ENCODE measurements around the gene B3GALT6.
A peak's percentile ranks its signal among the peaks of the same experiment; 100 is the strongest.
"Not testable (repeated sequence)": the region's sequence is repeated elsewhere in the genome, so short reads cannot be mapped to it uniquely, and the experiment has no call there.

Gene B3GALT6

DNA sequence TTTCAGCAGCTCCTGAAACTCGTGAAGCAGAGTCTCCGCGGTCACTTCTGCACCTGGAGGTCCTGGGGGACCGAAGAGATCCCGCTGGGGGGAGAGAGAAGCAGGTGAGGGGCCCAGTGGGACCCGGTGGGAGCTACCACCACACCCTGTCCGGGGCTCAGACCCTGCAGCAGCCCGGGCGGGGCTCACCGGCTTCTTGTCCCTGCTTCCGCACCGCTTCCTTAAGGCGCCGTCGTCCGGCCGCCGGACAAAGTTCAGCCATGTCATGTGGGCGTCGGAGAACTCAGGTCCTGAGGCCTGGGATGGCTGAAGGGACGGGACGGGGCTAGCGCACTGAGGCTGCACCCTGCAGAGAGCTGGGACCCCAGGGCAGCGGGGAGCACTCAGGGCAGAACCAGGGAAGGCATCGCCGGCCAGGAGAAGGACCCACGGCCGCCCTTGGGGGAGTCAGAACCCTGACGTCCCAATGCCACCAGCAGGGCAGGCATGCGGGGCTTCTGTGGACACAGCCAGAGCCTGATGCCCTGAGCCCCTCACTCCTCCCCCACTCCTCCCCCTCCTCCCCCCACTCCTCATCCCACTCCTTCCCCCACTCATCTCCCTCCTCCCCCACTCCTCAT, 12.3 kb downstream of the B3GALT6 start:
- no peak for DNase-seq (ENCODE audit: low read depth in 2 of 2)

GRCh38 chr1:1245178-1245816, 13.3 kb downstream of the B3GALT6 start:
- DNase-seq (ENCODE audit: low read depth in 2 of 2): no peak

- DNase-seq (ENCODE audit: low read depth in 2 of 2): no peak
Measured at GRCh38 chr1:1245817-1246576, 14.0 kb downstream of the B3GALT6 start.

GRCh38 chr1:1246577-1247340, 14.7 kb downstream of the B3GALT6 start, which contains the start of gene C1QTNF12:
Gene C1QTNF12, minus strand, starts transcription at chr1:1246722. Its CDS starts 32 bp downstream, at chr1:1246690.
- DNase-seq (ENCODE audit: low read depth in 2 of 2): no peak

DNA sequence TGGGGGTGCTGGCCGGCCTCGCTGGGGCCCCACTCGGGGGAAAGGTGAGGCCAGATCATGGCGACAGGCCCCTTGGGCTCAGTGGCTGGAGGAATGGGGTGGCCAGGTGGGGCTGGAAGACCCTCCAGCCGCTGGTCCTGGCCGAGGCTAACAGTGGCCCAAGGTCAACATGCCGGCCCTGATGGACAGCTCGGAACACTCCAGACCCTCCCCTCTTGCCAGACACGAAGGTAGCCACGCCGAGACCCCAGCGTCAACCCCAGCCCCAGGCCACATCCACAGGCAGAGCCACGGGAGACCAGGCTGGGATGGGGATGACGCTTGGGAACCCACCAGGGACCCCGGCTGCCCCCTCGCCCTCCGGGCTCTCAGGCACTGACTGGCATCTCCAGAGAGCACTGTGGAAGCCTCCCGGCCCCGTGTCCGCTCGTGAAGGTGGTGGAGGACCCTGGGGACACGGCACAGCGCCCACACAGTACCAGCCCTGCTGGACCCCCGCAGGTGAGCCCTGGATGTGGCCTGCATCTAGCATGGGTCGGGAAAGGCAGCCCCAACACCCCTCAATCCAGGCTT, 15.4 kb downstream of the B3GALT6 start:
- no peak for DNase-seq (ENCODE audit: low read depth in 2 of 2)

DNA sequence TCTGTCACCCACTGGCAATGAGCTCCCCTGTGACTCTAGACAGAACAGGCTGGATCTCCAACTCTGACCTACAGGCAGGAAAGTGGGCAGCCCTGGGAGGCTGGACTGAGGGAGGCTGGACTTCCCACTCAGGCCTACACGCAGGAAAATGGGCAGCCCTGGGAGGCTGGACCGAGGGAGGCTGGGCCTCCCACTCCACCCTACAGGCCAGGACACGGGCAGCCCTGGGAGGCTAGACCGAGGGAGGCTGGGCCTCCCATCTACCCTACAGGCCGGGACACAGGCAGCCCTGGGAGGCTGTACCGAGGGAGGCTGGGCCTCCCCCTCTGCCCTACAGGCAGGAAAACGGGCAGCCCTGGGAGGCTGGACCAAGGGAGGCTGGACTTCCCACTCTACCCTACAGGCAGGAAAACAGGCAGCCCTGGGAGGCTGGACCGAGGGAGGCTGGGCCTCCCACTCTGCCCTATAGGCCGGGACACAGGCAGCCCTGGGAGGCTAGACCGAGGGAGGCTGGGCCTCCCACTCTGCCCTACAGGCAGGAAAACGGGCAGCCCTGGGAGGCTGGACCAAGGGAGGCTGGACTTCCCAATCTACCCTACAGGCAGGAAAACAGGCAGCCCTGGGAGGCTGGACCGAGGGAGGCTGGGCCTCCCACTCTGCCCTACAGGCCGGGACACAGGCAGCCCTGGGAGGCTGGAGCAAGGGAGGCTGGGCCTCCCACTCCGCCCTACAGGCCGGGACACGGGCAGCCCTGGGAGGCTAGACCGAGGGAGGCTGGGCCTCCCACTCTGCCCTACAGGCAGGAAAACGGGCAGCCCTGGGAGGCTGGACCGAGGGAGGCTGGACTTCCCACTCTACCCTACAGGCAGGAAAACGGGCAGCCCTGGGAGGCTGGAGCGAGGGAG, 16.2 kb downstream of the B3GALT6 start:
- not testable (repeated sequence) for DNase-seq (ENCODE audit: low read depth in 2 of 2)

DNA sequence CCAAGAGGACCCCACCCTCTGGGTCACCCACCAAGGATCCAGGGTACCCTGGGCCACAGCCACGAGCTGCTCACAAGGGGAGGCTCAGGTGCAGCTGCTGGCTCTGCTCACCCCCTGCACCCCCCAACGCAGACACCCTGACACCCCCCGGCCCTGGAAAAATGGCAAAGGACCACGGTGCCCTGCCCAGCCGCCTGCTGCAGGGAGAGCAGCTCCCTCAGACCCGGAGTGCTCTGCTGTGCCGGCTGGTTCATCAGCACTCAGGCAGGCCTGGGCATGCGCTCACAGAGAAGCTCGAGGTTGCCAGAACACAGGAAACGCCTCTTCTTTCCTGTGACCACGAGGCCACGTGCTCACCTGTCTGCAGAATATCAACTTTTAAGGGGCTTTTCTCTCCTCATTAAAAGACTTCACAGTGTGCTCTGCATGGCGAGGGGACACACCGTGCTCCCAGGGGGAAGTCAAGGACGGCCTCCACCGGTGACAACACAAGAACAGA, 18.8 kb downstream of the B3GALT6 start:
- peak; percentile 53 to 62 for DNase-seq (ENCODE audit: low read depth in 2 of 2)

DNA sequence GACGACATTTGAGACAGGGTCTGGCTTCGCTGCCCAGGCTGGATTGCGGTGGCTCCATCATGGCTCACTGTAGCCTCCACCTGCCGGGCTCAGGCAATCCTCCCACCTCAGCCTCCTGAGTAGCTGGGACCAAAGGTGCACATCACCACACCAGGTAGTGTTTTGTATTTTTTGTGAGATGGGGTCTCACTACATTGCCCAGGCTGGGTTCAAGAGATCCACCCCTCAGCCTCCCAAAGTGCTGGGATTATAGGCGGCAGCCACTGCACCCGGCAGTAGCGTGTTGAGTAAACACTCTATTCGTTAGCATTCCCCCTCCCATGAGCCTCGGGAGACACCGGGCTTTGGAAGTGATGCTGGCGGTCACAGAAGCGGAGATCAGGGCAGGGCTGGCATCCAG, 21.3 kb downstream of the B3GALT6 start:
- DNase-seq (ENCODE audit: low read depth in 2 of 2): no peak

GRCh38 chr1:1253972-1254666, 22.1 kb downstream of the B3GALT6 start:
- no peak for DNase-seq (ENCODE audit: low read depth in 2 of 2)

DNA sequence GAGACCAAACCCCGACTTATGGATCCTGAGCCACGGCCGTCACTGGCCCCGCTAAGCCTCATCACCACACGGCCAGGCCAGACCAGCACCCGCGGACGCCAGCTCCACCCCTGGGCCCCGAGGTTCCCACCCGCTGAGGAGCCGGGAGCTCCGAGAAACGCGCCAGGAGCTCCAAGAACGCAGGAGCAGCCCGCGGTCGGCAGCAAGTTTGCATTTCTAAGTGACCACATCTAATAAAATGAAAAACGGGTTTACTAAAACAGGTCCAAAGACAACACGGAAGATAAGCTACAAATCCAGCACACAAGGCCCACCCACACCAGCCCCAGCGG, 22.6 kb downstream of the B3GALT6 start:
- DNase-seq (ENCODE audit: low read depth in 2 of 2): no peak

DNA sequence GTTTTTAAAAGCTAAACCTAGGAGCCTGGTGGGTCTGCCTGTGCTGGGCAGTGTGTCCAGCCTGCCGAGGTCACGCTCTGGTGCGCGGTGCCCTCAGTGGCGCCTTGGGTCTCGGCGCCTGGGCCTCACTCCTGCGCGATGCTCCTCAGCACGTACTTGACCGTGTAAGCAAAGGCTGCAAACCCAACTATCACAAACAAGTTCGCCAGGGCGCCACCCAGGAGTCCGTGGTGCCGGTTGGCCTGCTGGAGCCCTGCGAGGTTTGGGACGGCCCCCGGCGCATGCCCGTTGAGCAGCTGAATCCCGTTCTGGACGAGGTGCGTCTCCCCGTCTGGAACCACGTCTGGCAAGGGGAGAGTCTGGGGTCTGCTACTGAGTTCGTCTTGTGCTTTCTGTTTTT, 23.0 kb downstream of the B3GALT6 start:
- DNase-seq (ENCODE audit: low read depth in 2 of 2): no peak

- DNase-seq (ENCODE audit: low read depth in 2 of 2): no peak
Measured at GRCh38 chr1:1255611-1256010, 23.6 kb downstream of the B3GALT6 start.

GRCh38 chr1:1256956-1257871, 25.2 kb downstream of the B3GALT6 start:
- no peak for DNase-seq (ENCODE audit: low read depth in 2 of 2)

GRCh38 chr1:1259119-1259488, 27.1 kb downstream of the B3GALT6 start:
- no peak for DNase-seq (ENCODE audit: low read depth in 2 of 2)

- DNase-seq (ENCODE audit: low read depth in 2 of 2): no peak
Measured at GRCh38 chr1:1259540-1259939, 27.5 kb downstream of the B3GALT6 start.

DNA sequence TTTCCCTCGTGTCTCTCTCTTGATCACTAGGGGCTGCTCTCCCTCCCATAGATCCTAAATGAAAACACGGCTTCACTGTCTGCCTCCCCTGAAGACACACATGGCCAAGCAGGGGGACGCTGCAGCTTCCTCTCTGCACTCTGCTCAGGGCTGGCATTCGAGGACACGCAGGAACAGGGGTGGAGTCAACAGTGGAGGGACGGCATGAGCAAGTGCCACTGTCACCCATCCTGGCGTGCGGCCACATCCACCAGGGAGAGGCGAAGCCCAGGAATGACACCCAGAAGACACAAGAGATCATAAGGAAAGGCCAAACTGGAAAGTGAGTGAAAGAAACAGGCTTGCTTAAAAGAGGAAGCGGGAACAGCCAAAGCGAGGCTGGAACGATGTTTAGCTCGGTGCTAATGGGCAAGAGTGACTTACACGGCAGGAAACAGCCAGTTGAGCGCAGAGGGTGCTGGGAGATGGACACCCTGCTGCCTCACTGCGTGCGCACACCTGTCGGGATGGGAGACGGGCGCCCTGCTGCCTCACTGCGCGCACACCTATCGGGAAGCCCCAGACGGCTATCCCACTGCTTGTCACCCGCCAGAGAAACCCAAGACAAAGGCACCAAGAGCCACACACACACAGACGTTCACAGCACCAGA, 28.0 kb downstream of the B3GALT6 start:
- DNase-seq (ENCODE audit: low read depth in 2 of 2): no peak

DNA sequence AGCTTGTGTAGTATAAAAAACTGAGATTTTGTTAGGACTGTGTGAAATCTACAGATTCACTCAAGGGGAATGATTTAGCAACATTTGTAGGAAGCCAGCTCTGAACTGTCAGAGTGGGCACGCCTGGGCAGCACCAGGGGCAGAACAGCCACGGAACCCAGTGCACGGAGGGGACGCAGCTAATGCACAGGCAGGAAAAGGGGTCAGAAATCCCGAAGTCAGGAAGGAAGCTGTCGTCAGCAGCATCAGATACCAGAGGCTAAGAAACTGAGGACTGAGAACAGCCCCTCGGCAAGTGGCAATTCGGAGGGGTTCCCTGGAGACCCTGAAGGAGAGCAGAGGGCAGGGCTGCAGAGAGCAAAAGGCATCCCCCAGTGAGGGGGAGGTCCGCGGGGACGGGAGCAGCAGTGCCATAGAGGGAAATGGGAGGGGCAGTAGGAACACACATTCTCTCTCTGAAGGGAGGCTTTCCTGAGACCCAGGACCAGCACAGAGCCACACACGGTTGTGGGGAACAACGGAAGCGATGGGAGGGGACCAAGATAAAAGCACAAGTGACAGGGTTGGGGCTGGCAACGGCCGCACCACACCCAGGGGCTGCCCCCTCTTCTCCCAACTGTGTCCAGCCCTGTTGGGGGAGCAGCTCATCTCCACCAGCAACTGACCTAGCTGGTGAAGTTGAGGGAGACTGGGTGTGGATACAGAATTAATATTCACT, 29.0 kb downstream of the B3GALT6 start:
- no peak for DNase-seq (ENCODE audit: low read depth in 2 of 2)

- DNase-seq (ENCODE audit: low read depth in 2 of 2): no peak
Measured at GRCh38 chr1:1262071-1262470, 30.0 kb downstream of the B3GALT6 start.
